ENCODE measurements around the gene ZNF536.

DNA sequence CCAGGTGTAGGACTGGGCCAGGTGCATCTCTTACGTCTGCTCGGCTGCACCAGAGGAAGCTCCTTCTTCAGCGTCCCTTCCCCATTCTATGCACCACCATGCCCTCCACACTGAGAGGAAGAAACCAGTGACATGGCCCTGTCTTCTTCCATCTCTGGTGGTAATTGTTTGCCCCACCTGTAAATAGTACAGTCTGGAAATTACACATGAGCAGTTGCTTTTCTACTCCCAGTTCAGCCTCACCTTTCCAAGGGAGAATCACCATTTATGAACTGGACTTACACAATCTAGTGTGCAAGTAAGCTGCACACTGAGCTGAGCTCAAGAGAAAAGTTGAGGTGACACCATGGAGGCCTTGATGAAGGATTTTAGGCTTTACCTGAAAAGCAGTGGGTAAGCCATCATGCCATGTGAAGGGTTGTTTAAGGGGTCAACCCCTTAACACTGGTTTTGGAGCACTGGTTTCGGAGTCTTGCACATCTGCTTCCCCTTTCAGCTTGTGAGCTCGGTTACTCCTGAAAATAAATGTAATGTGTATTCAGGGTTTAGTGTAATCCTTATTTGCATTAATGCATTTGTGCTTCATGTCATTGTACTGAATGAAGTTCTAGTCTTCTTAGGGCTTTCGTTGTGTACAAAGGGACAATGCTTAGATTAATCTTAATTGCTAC lies 22.4 kb downstream of the ZNF536 start:
- TF ChIP-seq, protein P1, sequence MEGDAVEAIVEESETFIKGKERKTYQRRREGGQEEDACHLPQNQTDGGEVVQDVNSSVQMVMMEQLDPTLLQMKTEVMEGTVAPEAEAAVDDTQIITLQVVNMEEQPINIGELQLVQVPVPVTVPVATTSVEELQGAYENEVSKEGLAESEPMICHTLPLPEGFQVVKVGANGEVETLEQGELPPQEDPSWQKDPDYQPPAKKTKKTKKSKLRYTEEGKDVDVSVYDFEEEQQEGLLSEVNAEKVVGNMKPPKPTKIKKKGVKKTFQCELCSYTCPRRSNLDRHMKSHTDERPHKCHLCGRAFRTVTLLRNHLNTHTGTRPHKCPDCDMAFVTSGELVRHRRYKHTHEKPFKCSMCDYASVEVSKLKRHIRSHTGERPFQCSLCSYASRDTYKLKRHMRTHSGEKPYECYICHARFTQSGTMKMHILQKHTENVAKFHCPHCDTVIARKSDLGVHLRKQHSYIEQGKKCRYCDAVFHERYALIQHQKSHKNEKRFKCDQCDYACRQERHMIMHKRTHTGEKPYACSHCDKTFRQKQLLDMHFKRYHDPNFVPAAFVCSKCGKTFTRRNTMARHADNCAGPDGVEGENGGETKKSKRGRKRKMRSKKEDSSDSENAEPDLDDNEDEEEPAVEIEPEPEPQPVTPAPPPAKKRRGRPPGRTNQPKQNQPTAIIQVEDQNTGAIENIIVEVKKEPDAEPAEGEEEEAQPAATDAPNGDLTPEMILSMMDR (optimal IDR thresholded peaks at IDR 0.05 in 1 of 3, IDR thresholded peaks at IDR 0.05 in 1 of 3, conservative IDR thresholded peaks at IDR 0.05 in 1 of 3; ENCODE audit: extremely low read depth in 1 of 3, insufficient read depth in 2 of 3, low read length in 3 of 3) = no peak
- TF ChIP-seq EZH2 (IDR thresholded peaks at IDR 0.05; ENCODE audit: low read length) = no peak

Data from keratinocyte (primary cell).